ENCODE data around the gene KCNK15. TPM values are rescaled to one million over a fixed set of nuclear protein-coding genes. Genes with fewer than 3 reads are reported as not detected.

KCNK15 gene
- total RNA-seq, 1 donor from 2014 or later, result 0.09 TPM

DNA sequence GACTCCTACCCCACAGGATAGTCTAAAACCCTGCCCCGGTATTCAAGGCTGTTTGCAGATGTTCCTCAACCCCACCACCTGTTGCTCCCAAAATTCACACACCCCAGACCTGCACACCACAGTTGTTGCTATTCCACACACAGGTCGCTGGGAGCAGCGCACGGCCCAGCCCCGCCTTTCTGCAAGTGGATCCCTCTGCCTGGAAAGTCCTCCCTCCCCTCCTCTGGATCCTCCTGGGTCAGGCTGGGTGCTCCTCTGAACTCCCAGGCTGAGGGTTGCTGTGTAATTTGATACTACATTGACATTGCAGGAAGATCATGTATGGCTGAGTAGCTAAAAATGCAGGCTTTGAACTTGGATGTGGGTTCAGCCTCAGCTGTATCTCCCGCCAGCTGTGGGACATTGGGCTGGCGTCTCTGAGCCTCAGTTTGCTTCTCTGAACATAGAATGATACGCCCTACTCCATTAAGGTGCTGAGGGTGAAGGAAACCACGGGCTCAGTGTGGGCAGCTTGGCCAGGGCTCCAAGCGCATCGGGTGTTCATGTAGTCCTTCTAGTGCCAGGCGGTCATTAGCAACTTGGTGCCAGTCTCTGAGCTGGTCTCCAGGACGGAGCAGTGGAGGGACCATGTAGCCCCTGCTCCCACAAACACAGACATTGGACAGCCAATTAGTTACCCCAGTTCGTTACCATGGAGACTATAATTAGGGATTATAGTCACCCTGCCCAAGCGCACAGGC is 44.4 kb upstream of the KCNK15 start:
- Mint-ChIP-seq H3K9me3 (no peaks in the 10 kb centered on the region), H3K4me3 (no peak overlapping the region), H3K27ac (no peak overlapping the region), H3K27me3 (peaks cover 3% of the 10 kb centered on the region), H3K4me1 (peaks cover 15% of the 10 kb centered on the region), H3K36me3 (ENCODE audit: low read depth) (no peaks in the 10 kb centered on the region)
- ChIA-PET CTCF (interaction anchor here (1.4 to 3.8 kb wide), 2 partner anchors 16 to 19 kb away, joined by 5 to 13 read pairs; no protein-coding TSS in a partner anchor), POLR2A (interaction anchor here (0.5 kb wide), 1 partner anchor 327 kb away, joined by 3 read pairs; no protein-coding TSS in a partner anchor)
- ATAC-seq (ENCODE audit: low read depth) (no peak), DNase-seq (no peak)
- TF ChIP-seq, protein P1, sequence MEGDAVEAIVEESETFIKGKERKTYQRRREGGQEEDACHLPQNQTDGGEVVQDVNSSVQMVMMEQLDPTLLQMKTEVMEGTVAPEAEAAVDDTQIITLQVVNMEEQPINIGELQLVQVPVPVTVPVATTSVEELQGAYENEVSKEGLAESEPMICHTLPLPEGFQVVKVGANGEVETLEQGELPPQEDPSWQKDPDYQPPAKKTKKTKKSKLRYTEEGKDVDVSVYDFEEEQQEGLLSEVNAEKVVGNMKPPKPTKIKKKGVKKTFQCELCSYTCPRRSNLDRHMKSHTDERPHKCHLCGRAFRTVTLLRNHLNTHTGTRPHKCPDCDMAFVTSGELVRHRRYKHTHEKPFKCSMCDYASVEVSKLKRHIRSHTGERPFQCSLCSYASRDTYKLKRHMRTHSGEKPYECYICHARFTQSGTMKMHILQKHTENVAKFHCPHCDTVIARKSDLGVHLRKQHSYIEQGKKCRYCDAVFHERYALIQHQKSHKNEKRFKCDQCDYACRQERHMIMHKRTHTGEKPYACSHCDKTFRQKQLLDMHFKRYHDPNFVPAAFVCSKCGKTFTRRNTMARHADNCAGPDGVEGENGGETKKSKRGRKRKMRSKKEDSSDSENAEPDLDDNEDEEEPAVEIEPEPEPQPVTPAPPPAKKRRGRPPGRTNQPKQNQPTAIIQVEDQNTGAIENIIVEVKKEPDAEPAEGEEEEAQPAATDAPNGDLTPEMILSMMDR (IDR thresholded peaks at IDR 0.05), result no peak
- intact Hi-C loops (cut with micrococcal nuclease), result no loop called here

DNA sequence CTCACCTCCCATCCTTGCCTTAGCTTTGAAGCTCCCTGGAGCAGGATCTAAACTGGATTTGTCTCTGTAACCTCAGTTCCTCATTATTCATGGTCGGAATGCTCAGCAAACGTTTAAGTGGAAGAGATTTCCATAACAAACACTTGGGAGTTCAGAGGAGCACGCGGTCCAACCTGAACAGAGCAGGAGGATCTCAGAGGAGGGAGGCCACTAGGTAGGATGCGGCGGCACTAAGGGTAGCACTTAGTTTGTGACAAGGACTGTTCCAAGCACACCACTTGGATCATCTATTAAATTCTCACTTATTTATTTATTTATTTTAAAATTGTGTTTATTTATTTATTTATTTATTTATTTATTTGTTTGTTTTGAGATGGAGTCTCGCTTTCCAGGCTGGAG is 43.8 kb upstream of the KCNK15 start:
- H3K9me3 Mint-ChIP-seq, result no peaks in the 10 kb centered on the region
- no peak for DNase-seq
- peaks cover 3% of the 10 kb centered on the region for H3K27me3 Mint-ChIP-seq
- H3K27ac Mint-ChIP-seq, result no peak overlapping the region
- ChIA-PET POLR2A (interaction anchor here (0.5 kb wide), 1 partner anchor 328 kb away, joined by 3 read pairs; no protein-coding TSS in a partner anchor), CTCF (interaction anchor here (1.4 to 3.8 kb wide), 2 partner anchors 16 to 19 kb away, joined by 5 to 13 read pairs; no protein-coding TSS in a partner anchor)
- intact Hi-C loops (cut with micrococcal nuclease), result no loop called here
- H3K4me3 Mint-ChIP-seq, result no peak overlapping the region
- no peaks in the 10 kb centered on the region for H3K36me3 Mint-ChIP-seq (ENCODE audit: low read depth)
- no peak for ATAC-seq (ENCODE audit: low read depth)
- TF ChIP-seq, protein P1 (IDR thresholded peaks at IDR 0.05), result no peak
- H3K4me1 Mint-ChIP-seq, result peaks cover 13% of the 10 kb centered on the region

DNA sequence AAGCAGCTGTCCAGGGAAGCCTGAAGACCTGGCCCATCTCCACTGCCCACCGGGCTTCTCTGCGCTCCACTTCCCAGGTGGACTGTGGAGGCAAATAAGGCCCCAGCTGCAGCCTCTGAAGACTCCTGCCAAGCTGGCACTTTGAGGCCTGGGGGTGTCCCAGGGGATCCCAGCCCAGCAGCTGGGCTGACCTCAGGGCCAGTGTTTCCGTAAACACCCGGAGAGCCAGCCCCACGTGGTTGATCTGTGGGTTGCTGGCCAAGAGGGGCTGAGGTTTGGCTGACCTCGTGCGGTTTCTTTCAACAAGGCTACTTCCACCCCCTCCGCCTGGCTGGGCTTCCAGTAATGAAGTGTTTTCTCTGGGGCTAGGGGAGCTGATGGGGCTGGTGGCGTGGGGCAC is 42.9 kb upstream of the KCNK15 start:
- DNase-seq, result no peak
- no peak overlapping the region for H3K27ac Mint-ChIP-seq

DNA sequence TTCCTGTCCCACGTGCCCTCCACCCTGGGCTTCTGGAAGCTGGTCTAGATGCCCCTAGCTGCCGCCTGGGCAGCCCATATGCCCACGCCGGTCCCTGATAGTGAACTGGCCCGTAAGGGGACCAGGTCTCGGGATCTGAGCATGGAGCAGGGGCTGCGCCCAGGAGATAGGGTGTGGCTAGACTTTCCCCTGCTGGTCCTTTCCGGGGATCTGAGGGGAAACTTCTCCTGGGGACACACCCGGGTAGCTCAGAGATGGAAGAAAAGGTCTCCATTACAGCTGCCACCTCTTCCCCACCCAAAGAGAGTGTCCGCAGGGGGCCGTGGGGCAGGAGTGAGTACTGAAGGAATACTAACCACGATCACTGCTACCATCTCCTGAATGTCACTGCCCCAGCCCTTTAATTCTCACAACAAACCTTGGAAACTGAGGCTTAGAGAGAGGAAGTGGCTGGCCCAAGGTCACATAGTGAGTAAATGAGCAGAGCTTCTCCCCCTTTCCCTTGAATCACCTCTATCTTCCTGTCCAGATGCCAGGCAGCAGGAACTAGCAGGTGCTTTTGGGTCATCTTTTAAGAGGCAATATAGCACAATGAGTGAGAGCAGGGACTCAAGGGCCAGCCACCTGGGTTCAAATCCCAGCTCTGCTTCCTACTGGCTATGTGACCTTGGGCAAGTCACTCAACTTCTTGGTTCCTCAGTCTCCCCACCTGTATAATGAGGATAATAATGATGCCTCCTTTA is 42.3 kb upstream of the KCNK15 start:
- CTCF ChIA-PET, result interaction anchor here (1.2 to 3.8 kb wide), 2 partner anchors 18 to 101 kb away, joined by 3 to 13 read pairs; no protein-coding TSS in a partner anchor
- ATAC-seq (ENCODE audit: low read depth) (no peak), DNase-seq (no peak)
- intact Hi-C loops (cut with micrococcal nuclease), result no loop called here
- H3K4me3 Mint-ChIP-seq, result no peak overlapping the region
- peaks cover 13% of the 10 kb centered on the region for H3K4me1 Mint-ChIP-seq
- H3K27me3 Mint-ChIP-seq, result peaks cover 3% of the 10 kb centered on the region
- no peak overlapping the region for H3K27ac Mint-ChIP-seq
- TF ChIP-seq, protein P1 (IDR thresholded peaks at IDR 0.05), result no peak
- POLR2A ChIA-PET, result interaction anchor here (0.7 kb wide), 1 partner anchor 336 kb away, joined by 3 read pairs; no protein-coding TSS in a partner anchor
- no peaks in the 10 kb centered on the region for H3K36me3 Mint-ChIP-seq (ENCODE audit: low read depth)
- no peaks in the 10 kb centered on the region for H3K9me3 Mint-ChIP-seq

More for the DNA sequence above, 42.9 kb upstream of the KCNK15 start:
- TF ChIP-seq, protein P1 (IDR thresholded peaks at IDR 0.05), result no peak
- ATAC-seq (ENCODE audit: low read depth), result peak; percentile 31
- Mint-ChIP-seq H3K4me1 (peaks cover 13% of the 10 kb centered on the region), H3K9me3 (no peaks in the 10 kb centered on the region), H3K4me3 (no peak overlapping the region), H3K36me3 (ENCODE audit: low read depth) (no peaks in the 10 kb centered on the region), H3K27me3 (peaks cover 3% of the 10 kb centered on the region)
- CTCF ChIA-PET, result interaction anchor here (1.2 to 3.8 kb wide), 2 partner anchors 17 to 100 kb away, joined by 3 to 13 read pairs; no protein-coding TSS in a partner anchor
- POLR2A ChIA-PET, result interaction anchor here (0.7 kb wide), 1 partner anchor 335 kb away, joined by 3 read pairs; no protein-coding TSS in a partner anchor
- intact Hi-C loops (cut with micrococcal nuclease), result no loop called here
